SK-N-SH (cell line): ENCODE measurements around the gene PTPN13. TPM values are rescaled to one million over a fixed set of nuclear protein-coding genes. Genes with fewer than 3 reads are reported as not detected.
A peak's percentile ranks its signal among the peaks of the same experiment; 100 is the strongest.

Experiments used
- CTCF ChIA-PET: fragments of 300-600, 350-600 bp; formaldehyde crosslinking; extraction: SDS; loops from one replicate; lab custom pipeline; 2021; lab: Yijun Ruan, JAX
- POLR2A ChIA-PET: fragments of 350-600 bp; sonication (Branson Sonifier 250); formaldehyde crosslinking; extraction: SDS; loops from one replicate; lab custom pipeline; 2020; ENCODE audit warnings: antibody characterized with exemption, inconsistent platforms; lab: Yijun Ruan, JAX
- DNase-seq: peaks from one replicate; pipeline ENCODE4 v3.0.0; 2012
- H2AFZ ChIP-seq: fragments of 200-600 bp; sonication (generic); 2 replicates; pipeline ENCODE4 v1.8.1; 2016; ENCODE audit warnings: antibody characterized with exemption, mild to moderate bottlenecking, low read depth
- H3F3A ChIP-seq: fragments of 200-600 bp; sonication (generic); replicated peaks from 2 replicates; pipeline ENCODE3; 2016; ENCODE audit warnings: antibody characterized with exemption, mild to moderate bottlenecking; ENCODE audit not compliant: insufficient read depth
- H3K27ac ChIP-seq, 2 experiments: fragments of 200-500 bp in 1 of 2; fragments of 200-600 bp in 1 of 2; sonication (Bioruptor generic) in 1 of 2; sonication (generic), shearing (Covaris generic) in 1 of 2; 2 replicates each; pipeline versions ENCODE4 v1.5.1 to v1.6.1; 2014 to 2016; ENCODE audit warnings: low read depth in 2 of 2, inconsistent platforms in 1 of 2, low read length in 1 of 2, mild to moderate bottlenecking in 1 of 2, mixed read lengths in 1 of 2
- H3K27me3 ChIP-seq: fragments of 200-600 bp; sonication (generic), shearing (Covaris generic); 2 replicates; pipeline ENCODE4 v1.6.1; 2016; ENCODE audit warnings: mixed run types; ENCODE audit not compliant: insufficient read depth
- H3K36me3 ChIP-seq, 2 experiments: fragments of 200-500 bp in 1 of 2; fragments of 200-600 bp in 1 of 2; sonication (Bioruptor generic) in 1 of 2; sonication (generic) in 1 of 2; replicated peaks in 1 of 2; 2 replicates each; pipeline versions ENCODE3 to v1.5.1; 2014 to 2016; ENCODE audit warnings: low read length in 1 of 2, mild to moderate bottlenecking in 1 of 2; ENCODE audit not compliant: insufficient read depth in 2 of 2, control insufficient read depth in 1 of 2
- H3K4me1 ChIP-seq, 2 experiments: fragments of 200-500 bp in 1 of 2; fragments of 200-600 bp in 1 of 2; sonication (Bioruptor generic) in 1 of 2; sonication (generic), shearing (Covaris generic) in 1 of 2; 2 replicates each; pipeline versions ENCODE4 v1.5.1 to v1.6.1; 2014 to 2016; ENCODE audit warnings: low read depth in 1 of 2, low read length in 1 of 2, mixed run types in 1 of 2; ENCODE audit not compliant: insufficient read depth in 2 of 2, control insufficient read depth in 1 of 2
- H3K4me2 ChIP-seq: fragments of 200-600 bp; sonication (generic), shearing (Covaris generic); 2 replicates; pipeline ENCODE4 v1.6.1; 2017; ENCODE audit warnings: mixed run types
- H3K4me3 ChIP-seq, 2 experiments: fragments of 200-500 bp in 1 of 2; fragments of 200-600 bp in 1 of 2; sonication (Bioruptor generic) in 1 of 2; sonication (generic), shearing (Covaris generic) in 1 of 2; 2 replicates each; pipeline versions ENCODE4 v1.5.1 to v1.8.1; 2014 to 2016; ENCODE audit warnings: low read depth in 2 of 2, inconsistent platforms in 1 of 2, low read length in 1 of 2, mild to moderate bottlenecking in 1 of 2, mixed read lengths in 1 of 2, moderate library complexity in 1 of 2
- H3K79me2 ChIP-seq: fragments of 200-600 bp; sonication (generic); 2 replicates; pipeline ENCODE4 v1.8.1; 2017; ENCODE audit warnings: mild to moderate bottlenecking; ENCODE audit not compliant: insufficient read depth
- H3K9ac ChIP-seq: fragments of 200-600 bp; sonication (generic); 2 replicates; pipeline ENCODE4 v1.6.1; 2017; ENCODE audit warnings: mixed run types
- H3K9me2 ChIP-seq: fragments of 200-600 bp; sonication (generic); 2 replicates; pipeline ENCODE4 v1.6.1; 2017; ENCODE audit warnings: mixed run types
- H3K9me3 ChIP-seq: fragments of 200-600 bp; sonication (generic); 2 replicates; pipeline ENCODE4 v1.6.1; 2017; ENCODE audit warnings: mixed run types, mild to moderate bottlenecking, moderate library complexity
- H4K20me1 ChIP-seq: fragments of 200-600 bp; sonication (generic); 2 replicates; pipeline ENCODE4 v1.6.1; 2017; ENCODE audit warnings: mild to moderate bottlenecking, mixed run types; ENCODE audit not compliant: insufficient read depth
- ELF1 ChIP-seq: IDR thresholded peaks from 2 replicates; pipeline ENCODE4 v1.4.0; 2012
- EP300 ChIP-seq, 2 experiments: IDR thresholded peaks; 2 replicates each; pipeline versions ENCODE4 v1.4.0 to v1.6.1; 2012; ENCODE audit warnings: borderline replicate concordance in 1 of 2, low read depth in 1 of 2, low read length in 1 of 2
- EZH2phosphoT487 ChIP-seq: fragments of 200-600 bp; sonication (generic); IDR thresholded peaks from 2 replicates; pipeline ENCODE4 v1.6.1; 2017; ENCODE audit warnings: low read depth, mixed run types, mild to moderate bottlenecking, antibody characterized with exemption, moderate library complexity, borderline replicate concordance
- FOXJ3 ChIP-seq: sonication (generic); formaldehyde crosslinking; IDR thresholded peaks from 2 replicates; pipeline ENCODE4 v1.5.1; 2020; ENCODE audit warnings: mild to moderate bottlenecking, missing genetic modification reagents
- FOXM1 ChIP-seq: IDR thresholded peaks from 2 replicates; pipeline ENCODE4 v1.4.0; 2012; ENCODE audit warnings: low read depth, mild to moderate bottlenecking
- POLR2AphosphoS5 ChIP-seq: IDR thresholded peaks from 2 replicates; pipeline ENCODE4 v1.6.1; 2012; ENCODE audit warnings: low read depth, low read length
- RAD21 ChIP-seq: IDR thresholded peaks from 2 replicates; pipeline ENCODE4 v1.6.1; 2012; ENCODE audit warnings: mild to moderate bottlenecking, low read length
- REST ChIP-seq: IDR thresholded peaks from 2 replicates; pipeline ENCODE4 v1.6.1; 2012; ENCODE audit warnings: mild to moderate bottlenecking, low read depth, low read length, moderate library complexity
- SMC3 ChIP-seq: IDR thresholded peaks from 2 replicates; pipeline ENCODE4 v1.6.1; 2012; ENCODE audit warnings: low read depth, low read length, improper control_type of control experiment
- TAF1 ChIP-seq: IDR thresholded peaks from 2 replicates; pipeline ENCODE4 v1.6.1; 2012; ENCODE audit warnings: low read depth, mild to moderate bottlenecking, low read length, moderate library complexity, borderline replicate concordance
- USF2 ChIP-seq: fragments of 150-350 bp; IDR thresholded peaks from 2 replicates; pipeline ENCODE4 v1.6.1; 2017; ENCODE audit warnings: antibody characterized with exemption, low read length, low read depth, borderline replicate concordance
- YY1 ChIP-seq: IDR thresholded peaks from 2 replicates; pipeline ENCODE4 v1.4.0; 2012; ENCODE audit warnings: low read depth, mild to moderate bottlenecking
- WGBS: methylation state at CpG from one replicate; pipeline ENCODE4 v1.1.6; 2017; ENCODE audit warnings: low lambda C conversion rate; 5-methylcytosine and 5-hydroxymethylcytosine counted together
- polyA plus RNA-seq, 3 experiments: library from polyadenylated mRNA; depleted of rRNA; stranded (reverse); fragments of >200 nt; gene quantifications; 2 replicates each; pipeline ENCODE4 v1.2.3, GENCODE V29; 2012

The PTPN13 gene
- polyA plus RNA-seq, 1 of the 3 experiments (the other 2 are of a cell fraction), result 5.5 TPM

GRCh38 chr4:86815653-86816052, 221.5 kb downstream of the PTPN13 start:
- Histone ChIP-seq H3K9me3 (no peaks in the 10 kb centered on the region), H3F3A (no peaks in the 10 kb centered on the region), H3K79me2 (no peaks in the 10 kb centered on the region), H3K27me3 (no peaks in the 10 kb centered on the region), H3K9me2 (no peaks in the 10 kb centered on the region), H3K36me3 (peaks cover 26 to 36% of the 10 kb centered on the region in 2 experiments), H3K4me1 (peaks cover 0 to 2% of the 10 kb centered on the region in 2 experiments; a peak in 1 of 4 replicates), H3K27ac (no peak overlapping the region), H3K4me3 (no peak overlapping the region), H4K20me1 (no peaks in the 10 kb centered on the region), H2AFZ (no peak overlapping the region), H3K4me2 (no peak overlapping the region), H3K9ac (no peak overlapping the region)
- TF ChIP-seq EZH2phosphoT487 (no peak), EP300 (IDR thresholded peaks at IDR 0.05; ENCODE audit: borderline replicate concordance in 1 of 2, low read depth in 1 of 2, low read length in 1 of 2) (no peak), SMC3 (no peak), REST (no peak), FOXJ3 (CRISPR knock-in tag) (no peak), POLR2AphosphoS5 (no peak), USF2 (no peak), TAF1 (no peak)
- no peak for DNase-seq
- ChIA-PET POLR2A (no interaction called here), CTCF (interaction anchor here (1.5 kb wide), 1 partner anchor 317 kb away, joined by 4 read pairs; no protein-coding TSS in a partner anchor)
- WGBS, result 71% methylated on average over 1 of the region's 1 CpG

- no peaks in the 10 kb centered on the region for H3K9me3 ChIP-seq
- no peaks in the 10 kb centered on the region for H3K9me2 ChIP-seq
- H3K4me2 ChIP-seq, result no peak overlapping the region
- DNase-seq, result peak; percentile 21
- H4K20me1 ChIP-seq, result no peaks in the 10 kb centered on the region
- ChIA-PET CTCF (interaction anchor here (1.5 kb wide), 1 partner anchor 319 kb away, joined by 4 read pairs; no protein-coding TSS in a partner anchor), POLR2A (no interaction called here)
- no peaks in the 10 kb centered on the region for H3K79me2 ChIP-seq
- no peaks in the 10 kb centered on the region for H3K27me3 ChIP-seq
- TF ChIP-seq RAD21 (peak; percentile 6; the same call in 1 of the 2 replicates), ELF1 (no peak), TAF1 (no peak), YY1 (no peak), FOXM1 (no peak)
- H3K4me3 ChIP-seq, result no peak overlapping the region
- peaks cover 17 to 27% of the 10 kb centered on the region in 2 experiments for H3K36me3 ChIP-seq
- H3K9ac ChIP-seq, result no peak overlapping the region
- 82% methylated on average over 9 of the region's 9 CpGs for WGBS
- H3K27ac ChIP-seq, result peak overlapping the region in 1 of 2 experiments; percentile 28; a peak in 2 of 4 replicates
- no peak overlapping the region for H2AFZ ChIP-seq
- peaks cover 0 to 2% of the 10 kb centered on the region in 2 experiments; a peak in 1 of 4 replicates for H3K4me1 ChIP-seq
- no peaks in the 10 kb centered on the region for H3F3A ChIP-seq
Measured at GRCh38 chr4:86816501-86817273, 222.6 kb downstream of the PTPN13 start.
